Muscle layer of duodenum (tissue), 2 donors: ENCODE results near the gene RNASE7.

Experiments
- H3K27ac ChIP-seq: one replicate; pipeline ENCODE4 v1.7.0; 2013; ENCODE audit warnings: mild to moderate bottlenecking, low read length
- H3K27me3 ChIP-seq: one replicate; pipeline ENCODE4 v1.7.0; 2013; ENCODE audit warnings: low read depth, mild to moderate bottlenecking, control low read depth, low read length
- H3K36me3 ChIP-seq, 2 donors: one replicate each; pipeline ENCODE4 v1.7.0; 2013; ENCODE audit warnings: low read length in 2 of 2, control low read depth in 1 of 2, mild to moderate bottlenecking in 1 of 2; ENCODE audit not compliant: insufficient read depth in 2 of 2, control insufficient read depth in 1 of 2
- H3K4me1 ChIP-seq, 2 donors: one replicate each; pipeline ENCODE4 v1.7.0; 2013; ENCODE audit warnings: low read length in 2 of 2, mild to moderate bottlenecking in 2 of 2, control low read depth in 1 of 2, moderate library complexity in 1 of 2; ENCODE audit not compliant: insufficient read depth in 2 of 2, control insufficient read depth in 1 of 2
- H3K4me3 ChIP-seq, 2 donors: one replicate each; pipeline ENCODE4 v1.7.0; 2013; ENCODE audit warnings: low read length in 2 of 2, low read depth in 1 of 2, mild to moderate bottlenecking in 1 of 2
- H3K9me3 ChIP-seq, 2 donors: one replicate each; pipeline ENCODE4 v1.7.0; 2013; ENCODE audit warnings: low read length in 2 of 2, control low read depth in 1 of 2, mild to moderate bottlenecking in 1 of 2; ENCODE audit not compliant: control insufficient read depth in 1 of 2
- donor health status: healthy.

RNASE7 gene

DNA sequence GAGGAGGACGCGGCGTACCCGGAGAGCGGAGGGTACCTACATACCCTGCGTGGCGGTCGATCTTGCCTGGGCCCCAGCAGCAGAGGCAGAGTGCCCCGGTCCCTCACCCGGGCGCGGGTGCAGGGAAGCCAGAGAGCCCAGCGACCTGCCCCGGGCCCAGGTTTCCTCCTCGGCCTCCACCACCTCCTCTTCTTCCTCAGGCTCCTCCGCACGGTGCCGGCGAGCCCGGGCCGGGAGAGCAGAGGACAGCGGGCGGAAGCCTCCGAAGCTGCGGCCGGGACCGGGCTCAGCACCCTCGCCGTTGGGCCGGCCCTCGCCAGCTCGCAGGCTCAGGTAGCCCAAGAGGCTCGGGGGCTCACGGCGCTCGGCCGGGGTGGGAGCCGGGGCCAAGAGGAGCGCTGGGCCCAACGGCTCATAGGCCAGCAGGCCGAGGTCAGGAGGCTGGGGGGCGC is 49.7 kb downstream of the RNASE7 start:
- no peaks in the 10 kb centered on the region for H3K27me3 ChIP-seq
- no peaks in the 10 kb centered on the region for H3K9me3 ChIP-seq
- no peak overlapping the region for H3K4me3 ChIP-seq
- H3K36me3 ChIP-seq, result peaks cover 13 to 42% of the 10 kb centered on the region in 2 donors
- H3K27ac ChIP-seq, result no peak overlapping the region
- H3K4me1 ChIP-seq, result peaks cover 6 to 40% of the 10 kb centered on the region in 2 donors

DNA sequence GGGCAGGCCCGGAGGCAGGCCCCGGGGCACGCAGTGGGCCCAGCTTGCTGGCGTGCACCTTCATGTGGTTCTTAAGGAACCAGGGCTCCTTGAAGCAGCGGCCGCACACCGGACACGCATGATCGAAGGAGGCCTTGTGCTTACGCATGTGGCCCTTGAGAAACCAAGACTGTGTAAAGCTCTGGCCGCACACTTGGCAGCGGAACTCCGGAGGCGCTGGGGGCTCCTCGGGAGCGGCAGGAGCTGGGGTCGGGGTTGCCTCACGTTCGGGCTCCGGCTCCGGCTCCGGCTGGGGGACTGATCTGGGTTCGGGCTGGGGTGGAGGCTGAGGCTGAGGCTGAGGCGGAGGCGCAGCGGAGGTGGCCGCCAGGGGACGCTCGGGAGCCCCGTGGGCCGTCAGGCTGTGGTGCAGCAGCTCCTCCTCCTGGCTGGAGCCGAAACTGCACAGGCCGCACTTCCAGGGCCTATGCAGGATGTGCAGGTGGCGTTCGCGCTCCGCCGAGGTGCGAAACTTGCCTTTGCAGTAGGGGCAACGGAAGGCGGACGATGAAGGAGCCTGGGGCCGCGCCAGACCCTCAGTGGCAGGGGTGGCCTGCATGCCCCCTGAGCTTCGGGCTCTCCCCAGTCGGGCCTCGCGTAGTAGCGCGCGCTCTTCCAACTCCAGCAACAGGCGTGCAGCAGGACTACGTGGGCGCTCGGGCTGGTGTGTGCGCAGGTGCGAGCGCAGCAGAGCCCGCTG is 50.3 kb downstream of the RNASE7 start:
- Histone ChIP-seq H3K27ac (no peak overlapping the region), H3K4me1 (peaks cover 6 to 40% of the 10 kb centered on the region in 2 donors), H3K9me3 (no peaks in the 10 kb centered on the region), H3K27me3 (no peaks in the 10 kb centered on the region), H3K36me3 (peaks cover 13 to 39% of the 10 kb centered on the region in 2 donors), H3K4me3 (no peak overlapping the region)

DNA sequence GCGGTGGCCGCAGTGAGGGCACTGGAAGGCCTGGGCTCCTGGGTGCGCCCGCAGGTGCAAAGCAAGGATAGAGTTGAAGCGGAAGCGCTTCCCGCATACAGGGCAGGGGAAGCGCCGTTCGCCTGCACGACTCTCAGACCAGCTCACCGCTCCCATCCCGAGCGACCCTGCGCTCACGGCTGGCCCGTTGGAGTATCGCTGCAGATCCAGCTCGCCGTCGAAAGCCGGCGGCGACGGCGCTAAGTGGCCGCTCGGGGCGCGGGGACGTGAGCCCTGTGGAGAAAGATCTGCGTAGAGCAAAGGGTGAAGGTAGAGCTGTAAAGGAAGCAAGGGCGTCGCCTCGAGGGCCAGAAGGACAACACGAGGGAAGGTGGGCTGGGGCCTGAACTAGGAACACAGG is 50.9 kb downstream of the RNASE7 start:
- no peak overlapping the region for H3K4me3 ChIP-seq
- H3K4me1 ChIP-seq, result peaks cover 6 to 36% of the 10 kb centered on the region in 2 donors
- no peak overlapping the region for H3K27ac ChIP-seq
- H3K9me3 ChIP-seq, result no peaks in the 10 kb centered on the region
- H3K27me3 ChIP-seq, result no peaks in the 10 kb centered on the region
- peaks cover 13 to 39% of the 10 kb centered on the region in 2 donors for H3K36me3 ChIP-seq
